Measurements from ENCODE around the gene SETD3.

The SETD3 gene

GRCh38 chr14:99447739-99448138 is 32.9 kb downstream of the SETD3 start:
- TF ChIP-seq, protein P1, sequence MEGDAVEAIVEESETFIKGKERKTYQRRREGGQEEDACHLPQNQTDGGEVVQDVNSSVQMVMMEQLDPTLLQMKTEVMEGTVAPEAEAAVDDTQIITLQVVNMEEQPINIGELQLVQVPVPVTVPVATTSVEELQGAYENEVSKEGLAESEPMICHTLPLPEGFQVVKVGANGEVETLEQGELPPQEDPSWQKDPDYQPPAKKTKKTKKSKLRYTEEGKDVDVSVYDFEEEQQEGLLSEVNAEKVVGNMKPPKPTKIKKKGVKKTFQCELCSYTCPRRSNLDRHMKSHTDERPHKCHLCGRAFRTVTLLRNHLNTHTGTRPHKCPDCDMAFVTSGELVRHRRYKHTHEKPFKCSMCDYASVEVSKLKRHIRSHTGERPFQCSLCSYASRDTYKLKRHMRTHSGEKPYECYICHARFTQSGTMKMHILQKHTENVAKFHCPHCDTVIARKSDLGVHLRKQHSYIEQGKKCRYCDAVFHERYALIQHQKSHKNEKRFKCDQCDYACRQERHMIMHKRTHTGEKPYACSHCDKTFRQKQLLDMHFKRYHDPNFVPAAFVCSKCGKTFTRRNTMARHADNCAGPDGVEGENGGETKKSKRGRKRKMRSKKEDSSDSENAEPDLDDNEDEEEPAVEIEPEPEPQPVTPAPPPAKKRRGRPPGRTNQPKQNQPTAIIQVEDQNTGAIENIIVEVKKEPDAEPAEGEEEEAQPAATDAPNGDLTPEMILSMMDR (IDR thresholded peaks at IDR 0.05; ENCODE audit: control insufficient read depth, extremely low read depth, insufficient read depth), result no peak
- DNase-seq (ENCODE audit: low read depth), result no peak
- H3K4me3 ChIP-seq (ENCODE audit: low read depth, low read length), result no peak overlapping the region

GRCh38 chr14:99445931-99446330 is 34.7 kb downstream of the SETD3 start:
- no peak overlapping the region for H3K4me3 ChIP-seq (ENCODE audit: low read depth, low read length)
- DNase-seq (ENCODE audit: low read depth), result no peak
- TF ChIP-seq, protein P1 (IDR thresholded peaks at IDR 0.05; ENCODE audit: control insufficient read depth, extremely low read depth, insufficient read depth), result no peak

GRCh38 chr14:99441918-99442317 is 38.7 kb downstream of the SETD3 start:
- TF ChIP-seq, protein P1 (IDR thresholded peaks at IDR 0.05; ENCODE audit: control insufficient read depth, extremely low read depth, insufficient read depth), result no peak
- no peak for DNase-seq (ENCODE audit: low read depth)
- no peak overlapping the region for H3K4me3 ChIP-seq (ENCODE audit: low read depth, low read length)

- no peak for DNase-seq (ENCODE audit: low read depth)
- no peak overlapping the region for H3K4me3 ChIP-seq (ENCODE audit: low read depth, low read length)
- TF ChIP-seq, protein P1 (IDR thresholded peaks at IDR 0.05; ENCODE audit: control insufficient read depth, extremely low read depth, insufficient read depth), result no peak
These were observed 39.3 kb downstream of the SETD3 start for GRCh38 chr14:99441157-99441870.

GRCh38 chr14:99440278-99440677 is 40.4 kb downstream of the SETD3 start:
- DNase-seq (ENCODE audit: low read depth), result no peak
- TF ChIP-seq, protein P1 (IDR thresholded peaks at IDR 0.05; ENCODE audit: control insufficient read depth, extremely low read depth, insufficient read depth), result no peak
- H3K4me3 ChIP-seq (ENCODE audit: low read depth, low read length), result no peak overlapping the region

DNA sequence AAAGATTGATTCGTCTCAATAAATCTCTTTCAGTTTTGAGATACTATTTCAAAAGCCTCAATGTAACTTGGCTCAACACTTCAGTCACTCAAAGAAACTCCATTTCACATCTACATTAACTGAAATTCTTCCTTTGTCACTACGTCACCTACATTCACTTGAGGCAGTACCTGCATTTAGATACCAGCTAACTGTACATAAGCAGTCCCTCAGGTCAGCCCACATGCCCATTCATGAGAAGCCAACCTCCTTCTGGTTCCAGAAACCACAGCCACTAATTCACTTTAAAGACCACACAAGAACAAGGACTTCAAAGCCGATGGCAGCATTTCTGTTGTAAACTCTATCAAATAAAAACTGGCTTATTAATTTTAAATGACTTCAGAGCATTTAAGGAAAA is 43.0 kb downstream of the SETD3 start:
- no peak for DNase-seq (ENCODE audit: low read depth)
- H3K4me3 ChIP-seq (ENCODE audit: low read depth, low read length), result no peak overlapping the region
- TF ChIP-seq, protein P1 (IDR thresholded peaks at IDR 0.05; ENCODE audit: control insufficient read depth, extremely low read depth, insufficient read depth), result no peak
